ENCODE data around the gene LTBP3.

DNA sequence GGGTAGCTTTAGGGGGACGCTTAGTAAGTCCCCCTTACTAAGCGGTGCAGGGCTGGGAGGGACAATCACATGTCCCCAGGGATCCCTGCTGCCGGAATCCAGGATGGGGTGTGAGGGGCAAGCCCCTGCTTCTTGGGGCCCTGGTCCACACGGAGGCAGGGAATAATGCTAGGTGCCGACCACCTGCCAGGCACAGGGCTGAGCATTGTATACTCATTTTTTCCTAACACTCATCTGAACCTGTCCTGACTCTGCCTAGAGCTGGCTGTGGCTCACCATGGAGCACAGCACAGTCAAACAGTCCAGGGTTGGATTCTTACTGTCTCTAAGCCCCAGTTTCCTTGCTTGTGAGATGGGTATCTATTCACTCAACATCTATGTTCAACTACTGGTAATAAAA is 1.4 kb upstream of the LTBP3 start:
- TF ChIP-seq EZH2 (IDR thresholded peaks at IDR 0.05) (no peak), POLR2AphosphoS5 (IDR thresholded peaks at IDR 0.05; ENCODE audit: borderline replicate concordance, low read depth, low read length) (no peak)

All from SK-N-MC (cell line).